HG03521 (cell line): ENCODE measurements around the gene ARL2BP.
A peak's percentile ranks its signal among the peaks of the same experiment; 100 is the strongest.

ENCODE experiments used
- ATAC-seq: cut with Tn5 transposase; IDR thresholded peaks from one replicate; pipeline ENCODE4 v1.9.1; 2021; ENCODE audit warnings: mild to moderate bottlenecking, moderate library complexity; ENCODE audit not compliant: unreplicated experiment

ARL2BP gene

GRCh38 chr16:57235128-57236021, 9.7 kb upstream of the ARL2BP start:
- ATAC-seq: no peak

- ATAC-seq: no peak
Observed at GRCh38 chr16:57236022-57236350, 9.1 kb upstream of the ARL2BP start.

GRCh38 chr16:57238682-57239081, 6.4 kb upstream of the ARL2BP start:
- ATAC-seq: no peak

DNA sequence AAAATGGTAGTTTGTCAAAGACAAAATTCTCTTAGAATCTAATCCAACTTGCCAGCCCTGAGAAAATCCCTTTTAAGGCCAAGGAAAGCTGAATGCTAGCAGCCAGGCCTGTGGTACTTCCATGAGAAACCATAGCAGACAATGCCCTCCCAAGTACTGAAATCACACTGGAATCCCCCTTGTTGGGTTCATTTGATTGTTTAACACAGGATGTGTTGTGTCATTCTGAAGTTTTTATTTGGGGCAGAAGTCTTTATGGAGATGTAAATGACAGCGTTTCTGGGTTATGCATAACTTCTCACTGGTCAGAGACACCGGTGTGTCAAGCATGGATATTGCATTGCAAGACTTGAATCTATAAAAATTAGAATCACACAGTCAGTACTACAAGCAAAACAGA, 6.0 kb upstream of the ARL2BP start:
- ATAC-seq: no peak

- ATAC-seq: no peak
Observed at GRCh38 chr16:57240851-57241250, 4.2 kb upstream of the ARL2BP start.

DNA sequence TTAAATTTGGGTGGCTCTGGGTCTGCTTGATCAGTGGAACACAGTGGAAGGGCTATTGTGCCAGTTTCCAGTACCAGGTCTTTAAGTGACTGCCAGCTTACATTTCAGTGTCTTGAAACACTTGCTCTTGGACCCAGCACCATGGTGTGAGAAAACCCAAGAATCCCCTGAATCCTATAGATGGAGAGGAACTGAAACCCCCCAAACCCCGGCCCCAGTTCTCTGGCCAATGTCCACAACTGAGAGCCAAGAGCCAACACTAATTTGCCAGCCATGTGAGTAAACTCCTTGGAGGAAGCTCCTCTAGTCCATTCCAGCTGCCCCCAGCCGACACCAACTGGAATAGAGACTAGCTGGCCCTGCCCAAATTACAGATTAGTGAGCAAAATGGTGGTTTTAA, 2.4 kb upstream of the ARL2BP start:
- ATAC-seq: no peak

DNA sequence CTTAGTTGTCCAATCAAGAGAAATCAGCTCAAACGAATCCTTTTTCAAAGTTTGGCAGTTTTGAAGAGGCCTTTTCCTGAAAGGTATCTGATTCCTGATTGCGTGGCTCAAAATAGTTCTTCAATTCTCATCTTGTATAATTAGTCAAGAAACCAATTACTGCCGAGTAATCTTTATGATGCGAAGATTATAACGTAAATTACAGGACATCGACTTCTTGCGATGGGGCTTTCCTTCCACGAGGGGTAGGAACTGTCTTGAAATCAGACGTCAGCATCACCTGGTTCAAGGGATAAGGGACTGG, 644 bp upstream of the ARL2BP start:
- ATAC-seq: peak; percentile 8

DNA sequence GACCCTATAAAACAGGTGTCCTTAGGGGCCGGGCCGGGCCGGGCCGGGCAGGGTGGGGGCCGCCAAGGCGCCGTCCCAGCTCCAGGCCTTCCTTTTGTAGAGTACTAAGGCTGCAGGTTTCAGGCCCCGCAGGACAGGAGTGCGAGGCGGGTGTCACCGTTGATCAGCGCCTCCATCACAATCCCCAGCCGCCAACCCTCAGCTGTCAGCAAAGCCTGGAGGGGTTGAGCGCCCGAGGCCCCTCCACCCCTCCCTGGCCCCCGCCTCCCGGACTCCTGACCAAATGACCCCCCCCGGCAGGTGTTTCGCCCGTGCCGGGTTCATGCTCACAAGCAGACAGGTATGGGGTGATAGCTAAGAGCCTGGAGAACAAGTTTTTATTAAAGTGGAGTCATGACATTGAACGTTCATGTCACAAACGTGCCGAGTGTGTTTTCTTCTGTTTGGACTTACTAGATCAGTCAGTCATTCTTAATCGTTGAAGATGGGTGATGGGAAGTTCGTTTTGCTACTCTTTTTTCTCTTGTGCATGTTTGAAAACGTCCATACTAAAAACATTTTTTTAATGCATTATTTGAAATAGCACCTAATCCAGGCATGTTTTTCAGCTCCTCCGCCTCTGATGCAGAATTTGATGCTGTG, 534 bp downstream of the ARL2BP start:
- ATAC-seq: peak; percentile 19

DNA sequence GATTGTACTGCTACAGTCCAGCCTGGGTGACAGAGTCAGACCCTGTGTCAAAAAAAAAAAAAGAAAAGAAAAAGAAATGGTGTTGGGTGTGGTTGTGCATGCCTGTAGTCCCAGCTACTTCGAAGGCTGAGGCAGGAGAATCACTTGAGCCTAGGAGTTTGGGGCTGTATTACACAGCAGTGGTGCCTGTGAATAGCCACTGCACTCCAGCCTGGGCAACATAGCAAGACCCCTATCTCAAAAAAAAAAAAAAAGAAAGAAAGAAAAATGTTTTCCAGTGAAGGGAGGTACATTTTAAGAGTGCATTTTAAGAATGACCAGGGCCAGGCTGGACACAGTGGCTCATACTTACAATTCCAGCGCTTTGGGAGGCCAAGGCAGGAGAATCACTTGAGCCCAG, 6.3 kb downstream of the ARL2BP start:
- ATAC-seq: no peak

DNA sequence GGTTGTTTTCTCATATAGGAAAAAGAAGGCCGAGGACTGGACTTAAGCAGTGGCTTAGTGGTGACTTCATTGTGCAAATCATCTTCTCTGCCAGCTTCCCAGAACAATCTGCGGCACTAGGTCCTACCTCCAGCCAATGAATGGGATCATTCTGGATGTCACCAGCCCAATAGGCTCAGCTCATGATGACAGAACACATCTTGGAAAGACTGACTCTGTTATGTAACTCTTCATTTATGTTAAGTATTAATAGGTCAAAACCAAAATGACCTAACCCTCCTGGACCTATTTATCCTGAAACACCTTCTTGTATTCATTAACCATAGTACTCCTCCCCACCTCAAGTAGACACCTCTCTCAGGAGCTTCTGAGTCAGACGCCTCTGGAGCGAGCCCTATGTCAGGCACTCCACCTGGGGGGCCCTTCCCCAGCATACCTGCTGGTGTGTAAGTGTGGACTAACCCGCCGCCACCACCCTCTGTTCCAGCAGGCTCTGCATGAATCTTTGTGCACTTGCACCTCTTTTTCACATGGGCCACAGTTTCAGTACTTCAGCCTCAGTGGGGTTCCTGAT, 7.2 kb downstream of the ARL2BP start:
- ATAC-seq: no peak

DNA sequence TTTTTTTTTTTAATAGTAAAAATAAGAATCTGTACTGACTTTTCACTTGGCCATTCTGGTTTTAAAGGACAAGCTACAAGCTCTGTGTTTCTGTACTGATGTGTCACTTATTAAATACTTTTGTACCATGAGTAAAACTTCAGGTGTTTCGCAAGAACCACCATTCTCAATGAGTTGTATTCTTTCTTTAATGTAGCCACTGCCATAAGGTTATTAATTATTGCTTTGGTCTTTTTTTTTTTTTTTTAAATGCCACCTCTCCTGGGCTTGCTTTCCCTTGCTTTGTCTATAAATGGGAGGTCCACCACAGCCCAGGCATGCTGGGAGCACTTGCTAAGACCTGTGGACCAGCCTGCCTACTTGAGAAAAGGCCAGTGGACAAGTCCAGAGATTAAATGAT, 8.4 kb downstream of the ARL2BP start:
- ATAC-seq: no peak

DNA sequence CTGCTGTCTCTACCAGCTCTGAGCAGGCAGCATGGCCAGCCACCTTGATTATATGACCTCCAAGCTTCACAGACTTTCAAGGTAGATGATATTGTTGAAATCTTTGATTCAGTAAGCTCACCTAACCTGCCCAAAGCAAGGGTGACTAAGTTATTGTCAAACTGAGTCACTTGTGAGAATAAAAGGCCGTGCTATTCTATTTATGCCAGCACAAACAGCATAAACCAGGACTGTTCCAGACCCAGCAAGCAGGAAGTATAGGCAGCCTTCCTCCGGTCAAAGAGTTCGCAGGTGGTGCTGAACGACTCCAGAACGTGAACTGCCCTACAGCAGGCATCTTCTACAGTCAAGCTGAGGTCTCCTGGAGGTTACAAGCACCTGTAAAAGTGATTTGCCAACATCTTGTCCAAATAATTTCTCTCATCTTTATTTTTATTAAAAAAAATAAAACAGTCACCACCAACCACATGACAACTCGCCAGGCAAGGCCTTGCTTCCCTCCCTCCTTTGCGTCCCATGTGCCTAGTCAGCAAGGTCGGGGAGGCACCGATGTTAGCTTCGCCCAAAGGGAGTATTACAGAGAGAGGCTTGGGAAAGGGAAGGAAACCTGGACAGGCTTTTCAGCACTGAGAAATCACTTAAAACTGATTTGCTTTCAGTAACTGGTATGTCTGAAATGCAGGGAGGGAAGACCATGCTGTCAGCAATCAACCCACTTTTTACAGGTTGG, 10.8 kb downstream of the ARL2BP start:
- no peak for ATAC-seq

DNA sequence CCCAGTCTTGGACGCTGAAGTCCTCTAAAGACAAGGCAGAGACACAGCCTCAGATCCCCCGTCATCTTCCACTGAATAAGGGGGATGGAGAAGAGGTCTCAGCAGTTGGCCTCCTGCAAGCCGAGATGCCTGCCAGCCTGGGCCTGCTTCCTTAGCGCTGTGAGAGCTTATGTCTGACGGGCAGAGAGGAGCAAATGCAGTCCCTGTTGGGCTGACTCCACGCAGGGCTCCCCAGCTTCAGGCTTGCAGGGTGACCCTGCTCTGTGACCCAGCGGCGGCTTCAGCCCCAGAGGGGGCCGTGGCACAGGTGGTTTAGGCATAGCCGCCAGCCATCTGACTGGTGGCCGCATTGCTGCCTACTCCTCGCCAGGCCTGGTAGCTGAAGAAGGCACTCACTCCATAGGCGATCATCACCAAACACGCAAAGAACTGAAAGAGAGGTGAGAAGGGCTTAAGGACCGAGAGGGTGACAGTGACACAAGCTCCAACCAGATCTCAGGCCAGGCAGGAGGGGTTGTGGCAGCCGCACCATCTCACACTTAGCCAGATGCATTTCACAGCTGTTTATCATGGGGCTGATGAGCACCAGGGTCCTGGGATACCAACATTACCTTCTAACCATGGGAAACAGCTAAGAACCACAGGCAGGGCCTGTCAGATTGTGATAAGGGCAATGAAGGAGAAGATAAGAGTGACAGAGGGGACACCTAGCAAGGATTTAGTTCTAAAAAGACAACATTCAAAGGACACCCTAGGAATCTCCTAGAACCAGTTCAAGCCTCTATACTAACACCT, 11.7 kb downstream of the ARL2BP start:
- ATAC-seq: no peak

DNA sequence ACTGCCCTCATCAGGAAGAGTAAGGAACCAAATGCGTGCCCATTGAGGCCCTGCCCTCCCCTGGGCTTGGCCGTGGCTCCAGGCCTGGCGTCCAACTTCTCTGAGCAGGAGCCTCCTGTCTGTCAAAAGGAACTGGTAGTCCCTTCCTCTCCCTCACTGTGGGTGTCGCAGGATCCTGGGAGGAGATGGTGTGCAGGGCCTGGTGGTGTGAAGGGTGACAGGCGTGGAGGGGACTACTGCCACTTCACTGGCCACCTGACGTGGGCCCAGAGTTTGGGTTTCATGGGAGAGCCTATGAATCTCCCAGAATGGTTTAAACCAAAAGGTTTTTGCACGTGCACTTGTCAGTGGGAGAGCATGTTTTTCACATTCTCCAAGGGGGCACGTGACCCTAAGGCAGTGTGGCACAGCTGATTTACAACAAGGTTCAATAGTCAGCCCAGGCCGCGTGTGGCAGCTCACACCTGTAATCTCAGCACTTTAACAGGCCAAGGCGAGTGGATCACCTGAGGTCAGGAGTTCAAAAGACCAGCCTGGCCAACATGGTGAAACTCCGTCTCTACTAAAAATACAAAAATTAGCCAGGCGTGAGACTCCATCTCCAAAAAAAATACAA, 12.5 kb downstream of the ARL2BP start:
- no peak for ATAC-seq

DNA sequence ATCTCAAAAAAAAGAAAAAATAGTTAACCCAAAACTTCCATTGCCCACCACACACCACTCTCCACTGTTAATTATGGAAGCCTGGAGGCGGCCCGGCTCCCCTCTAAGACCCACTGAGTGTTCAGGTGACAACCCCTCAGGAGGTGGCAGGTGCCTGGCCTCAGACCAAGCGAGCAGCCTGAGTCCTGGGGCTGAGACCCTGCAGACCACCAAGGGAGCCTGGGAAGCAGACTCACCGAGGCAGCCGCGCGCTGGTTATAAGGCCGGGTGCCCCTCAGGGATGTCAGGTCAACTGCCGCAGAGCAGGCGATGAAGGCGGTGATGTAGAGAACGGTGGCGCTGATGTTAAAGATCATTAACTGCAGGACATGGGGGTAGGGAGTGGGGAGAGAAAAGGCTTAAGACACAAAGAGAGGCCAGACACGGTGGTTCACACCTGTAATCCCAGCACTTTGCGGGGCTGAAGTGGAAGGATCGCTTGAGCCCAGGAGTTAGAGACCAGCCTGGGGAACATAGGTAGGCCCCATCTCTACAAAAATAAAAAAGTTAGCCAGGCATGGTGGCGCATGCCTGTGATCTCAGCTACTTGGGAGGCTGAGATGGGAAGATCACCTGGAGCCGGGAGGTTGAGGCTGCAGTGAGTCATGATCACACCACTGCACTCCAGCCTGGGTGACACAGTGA, 13.3 kb downstream of the ARL2BP start:
- no peak for ATAC-seq

GRCh38 chr16:57258910-57259475, 13.9 kb downstream of the ARL2BP start:
- ATAC-seq: no peak

DNA sequence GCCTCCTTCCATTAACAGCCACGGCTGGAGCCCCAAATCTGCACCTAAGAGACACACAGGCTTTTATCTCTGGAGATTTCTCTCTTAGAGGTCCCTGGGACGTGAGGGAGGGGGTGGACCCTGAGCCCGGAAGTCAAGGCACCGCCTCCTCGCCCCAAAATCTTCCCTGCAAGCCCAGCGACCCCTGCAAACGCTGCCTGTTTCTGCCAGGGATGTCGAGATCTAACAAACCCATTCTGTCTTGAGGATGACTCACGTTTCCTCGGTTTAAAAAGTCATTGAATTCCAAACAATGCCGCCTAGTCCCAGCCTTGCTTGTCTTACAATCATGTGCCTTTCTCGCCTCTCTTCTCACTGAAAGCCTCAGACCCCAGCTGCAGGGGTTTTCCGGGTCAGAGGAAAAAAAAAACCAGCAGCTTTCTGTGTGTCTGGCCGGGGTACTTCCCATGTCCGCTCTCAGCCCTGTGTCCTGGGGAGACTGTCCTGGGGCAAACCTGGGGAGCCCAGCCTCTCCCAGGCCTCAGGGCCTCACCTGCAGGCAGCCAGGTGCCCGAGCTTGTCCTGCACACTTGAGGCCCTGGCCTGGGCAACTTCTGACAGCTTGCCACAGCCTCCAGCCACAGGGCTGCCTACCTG, 15.4 kb downstream of the ARL2BP start:
- no peak for ATAC-seq

DNA sequence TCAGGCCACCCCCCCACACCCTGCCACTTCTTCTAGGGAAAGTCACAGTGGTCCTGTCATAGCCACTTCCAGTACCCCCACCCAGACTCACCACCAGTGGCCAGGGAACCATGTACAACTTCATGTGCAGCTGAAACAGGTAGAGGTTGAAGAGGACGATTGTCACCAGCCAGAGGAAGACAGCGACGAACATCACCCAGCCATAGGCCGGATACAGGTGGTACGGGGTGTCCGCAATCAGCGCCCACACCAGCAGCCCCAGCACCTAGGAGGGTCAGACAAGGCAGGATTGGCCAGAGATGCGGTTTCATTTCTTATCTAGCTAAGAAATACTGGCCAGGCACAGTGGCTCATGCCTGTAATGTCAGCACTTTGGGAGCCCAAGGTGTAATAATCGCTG, 16.7 kb downstream of the ARL2BP start:
- ATAC-seq: no peak

DNA sequence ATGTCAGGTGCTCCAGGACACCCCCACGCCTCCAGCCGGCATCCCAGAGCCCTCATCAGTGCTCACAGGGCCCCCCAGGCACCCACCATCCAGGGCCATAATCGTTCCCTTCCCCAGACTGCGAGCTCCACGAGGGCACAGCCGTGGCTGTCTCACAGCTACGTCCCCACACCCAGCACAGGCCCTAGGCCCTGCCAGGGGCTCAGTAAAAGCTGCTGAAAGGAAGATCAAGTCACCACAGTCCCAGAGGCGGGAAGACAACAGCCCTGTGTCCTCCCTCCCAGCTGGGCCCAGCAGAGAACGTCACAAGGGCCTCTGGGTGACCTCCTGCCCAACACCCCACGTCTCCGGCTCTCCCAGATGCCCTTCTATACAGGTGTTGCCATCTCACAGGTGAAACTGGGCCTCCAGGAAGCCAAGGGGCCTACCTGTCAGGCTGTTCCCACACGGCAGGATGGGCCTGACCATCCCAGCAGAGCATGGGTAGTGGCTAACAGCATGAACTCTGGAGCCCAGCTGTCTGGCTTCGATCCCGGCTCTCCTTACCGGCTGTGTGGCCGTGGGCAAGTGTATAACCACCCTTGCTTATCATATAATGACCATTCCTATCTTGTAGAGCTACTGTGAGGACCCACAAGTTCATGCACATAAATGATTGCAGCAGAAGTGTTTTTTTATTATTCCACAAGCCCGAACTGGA, 17.9 kb downstream of the ARL2BP start:
- no peak for ATAC-seq
